HepG2 (cell line): ENCODE measurements around the gene CPNE2. TPM values are rescaled to one million over a fixed set of nuclear protein-coding genes. Genes with fewer than 3 reads are reported as not detected.

Experiments
- BHLHE40 ChIP-seq: IDR thresholded peaks from 2 replicates; pipeline ENCODE4 v1.6.1; 2011; ENCODE audit warnings: low read length, improper control_type of control experiment
- CENPT ChIP-seq: sonication (generic); formaldehyde crosslinking; IDR thresholded peaks from 2 replicates; pipeline ENCODE4 v1.8.0; 2022; ENCODE audit warnings: low read depth, mild to moderate bottlenecking, moderate library complexity, missing genetic modification reagents
- CREB3 ChIP-seq: sonication (generic); formaldehyde crosslinking; IDR thresholded peaks from 2 replicates; pipeline ENCODE4 v1.5.0; 2020; ENCODE audit warnings: missing genetic modification reagents
- GLMP ChIP-seq: sonication (generic); formaldehyde crosslinking; IDR thresholded peaks from 2 replicates; pipeline ENCODE4 v1.9.0; 2021; ENCODE audit warnings: missing genetic modification reagents, mild to moderate bottlenecking, borderline replicate concordance
- GZF1 ChIP-seq: sonication (generic); formaldehyde crosslinking; IDR thresholded peaks from 2 replicates; pipeline ENCODE4 v1.5.1; 2020; ENCODE audit warnings: mild to moderate bottlenecking, missing genetic modification reagents
- HNRNPLL ChIP-seq: fragments of 200-400 bp; formaldehyde crosslinking; IDR thresholded peaks from 2 replicates; pipeline ENCODE4 v1.6.1; 2017; ENCODE audit warnings: mild to moderate bottlenecking, low read depth, low read length; ENCODE audit not compliant: poor library complexity, severe bottlenecking
- KLF16 ChIP-seq, 2 experiments: sonication (generic) in 1 of 2; formaldehyde crosslinking in 1 of 2; IDR thresholded peaks; 2 replicates each; pipeline versions ENCODE4 v1.6.1 to v1.8.0; 2016 to 2023; ENCODE audit warnings: missing genetic modification reagents in 2 of 2, missing compliant biosample characterization in 1 of 2
- KLF6 ChIP-seq: IDR thresholded peaks from 2 replicates; pipeline ENCODE4 v1.8.0; 2016; ENCODE audit warnings: missing biosample characterization, missing genetic modification reagents
- NFRKB ChIP-seq: fragments of 450-650 bp; IDR thresholded peaks from 2 replicates; pipeline ENCODE4 v1.6.1; 2017
- REPIN1 ChIP-seq: sonication (generic); formaldehyde crosslinking; IDR thresholded peaks from 2 replicates; pipeline ENCODE4 v1.8.0; 2022; ENCODE audit warnings: missing genetic modification reagents, low read depth, mild to moderate bottlenecking, borderline replicate concordance
- SIN3A ChIP-seq: IDR thresholded peaks from 2 replicates; pipeline ENCODE4 v1.6.1; 2011; ENCODE audit warnings: low read depth, mild to moderate bottlenecking, control low read depth, low read length, borderline replicate concordance
- ZBTB7A ChIP-seq: sonication (generic); formaldehyde crosslinking; IDR thresholded peaks from 2 replicates; pipeline ENCODE4 v1.8.0; 2022; ENCODE audit warnings: mild to moderate bottlenecking, missing genetic modification reagents
- ZBTB7B ChIP-seq: sonication (generic); formaldehyde crosslinking; IDR thresholded peaks from 2 replicates; pipeline ENCODE4 v1.4.0; 2020; ENCODE audit warnings: missing genetic modification reagents
- ZNF124 ChIP-seq: sonication (generic); formaldehyde crosslinking; IDR thresholded peaks from 2 replicates; pipeline ENCODE4 v1.4.0; 2020; ENCODE audit warnings: missing genetic modification reagents
- ZNF362 ChIP-seq: sonication (generic); formaldehyde crosslinking; IDR thresholded peaks from 2 replicates; pipeline ENCODE4 v1.4.0; 2020; ENCODE audit warnings: missing genetic modification reagents, mild to moderate bottlenecking, borderline replicate concordance
- polyA plus RNA-seq, 8 experiments: library from polyadenylated mRNA; depleted of rRNA in 3 of 8; stranded (reverse) in 7 of 8; unstranded in 1 of 8; fragments of >200 nt; fragmentation: Illumina TruSeq in 4 of 8; extraction: Trizol in 4 of 8; gene quantifications; 2 replicates each; pipeline versions ENCODE4 v1.2.1 to v1.2.3, GENCODE V29; 2011 to 2016; ENCODE audit warnings: low read depth in 4 of 8, missing spikeins in 1 of 8, mixed read lengths in 1 of 8; ENCODE audit not compliant: insufficient read depth in 1 of 8
- total RNA-seq, 5 experiments: library from RNA; depleted of rRNA; stranded (reverse); fragments of >200 nt; fragmentation: Illumina TruSeq; extraction: Trizol; gene quantifications; 2 replicates each; pipeline ENCODE4 v1.2.3, GENCODE V29; 2016; ENCODE audit warnings: low read depth in 1 of 5
- TF ChIP-seq, protein P1 (sequence below): sonication (generic); formaldehyde crosslinking; IDR thresholded peaks from one replicate; pipeline ENCODE4 v1.5.1; 2020; ENCODE audit warnings: mild to moderate bottlenecking, missing genetic modification reagents; ENCODE audit errors: not compliant biosample characterization

CPNE2 gene
- total and polyA plus RNA-seq, 2 of the 13 experiments (the other 11 are each of a cell fraction or from before 2014, with no cell fraction given), result 10.6 to 23.3 TPM

DNA sequence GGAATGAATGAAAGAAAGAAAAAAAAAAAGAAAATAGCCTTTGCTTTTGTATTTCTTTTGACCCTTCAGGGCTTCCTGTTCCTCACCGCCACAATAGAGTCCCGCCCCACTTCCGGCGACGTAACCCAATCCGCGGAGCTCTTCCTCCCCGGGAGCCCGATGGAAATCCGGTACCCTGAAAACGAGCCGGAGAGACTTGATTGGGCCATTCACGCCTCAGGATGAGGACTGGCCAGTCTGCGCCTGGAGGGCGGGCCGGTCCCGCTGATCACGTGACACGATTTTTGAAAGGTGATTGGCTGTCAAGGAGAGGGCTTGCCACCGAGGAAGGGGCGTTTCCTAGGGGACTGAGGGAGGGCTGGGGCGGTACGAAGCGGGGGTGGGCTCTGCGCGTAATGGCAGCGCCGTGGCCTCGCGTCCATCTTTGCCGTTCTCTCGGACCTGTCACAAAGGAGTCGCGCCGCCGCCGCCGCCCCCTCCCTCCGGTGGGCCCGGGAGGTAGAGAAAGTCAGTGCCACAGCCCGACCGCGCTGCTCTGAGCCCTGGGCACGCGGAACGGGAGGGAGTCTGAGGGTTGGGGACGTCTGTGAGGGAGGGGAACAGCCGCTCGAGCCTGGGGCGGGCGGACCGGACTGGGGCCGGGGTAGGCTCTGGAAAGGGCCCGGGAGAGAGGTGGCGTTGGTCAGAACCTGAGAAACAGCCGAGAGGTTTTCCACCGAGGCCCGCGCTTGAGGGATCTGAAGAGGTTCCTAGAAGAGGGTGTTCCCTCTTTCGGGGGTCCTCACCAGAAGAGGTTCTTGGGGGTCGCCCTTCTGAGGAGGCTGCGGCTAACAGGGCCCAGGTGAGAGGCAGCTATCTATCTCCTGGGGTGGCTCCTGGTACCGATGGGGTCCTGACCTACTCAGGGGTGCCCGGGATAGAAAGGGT is 93.8 kb downstream of the CPNE2 start, which contains the start of the genes PSME3IP1 and RSPRY1 (continued):
- no peak for TF ChIP-seq GLMP (CRISPR knock-in tag)
- TF ChIP-seq CENPT, result no peak
- TF ChIP-seq GZF1 (CRISPR knock-in tag), result peak; percentile 57; the same call in 1 of the 2 replicates
- TF ChIP-seq, protein P1, sequence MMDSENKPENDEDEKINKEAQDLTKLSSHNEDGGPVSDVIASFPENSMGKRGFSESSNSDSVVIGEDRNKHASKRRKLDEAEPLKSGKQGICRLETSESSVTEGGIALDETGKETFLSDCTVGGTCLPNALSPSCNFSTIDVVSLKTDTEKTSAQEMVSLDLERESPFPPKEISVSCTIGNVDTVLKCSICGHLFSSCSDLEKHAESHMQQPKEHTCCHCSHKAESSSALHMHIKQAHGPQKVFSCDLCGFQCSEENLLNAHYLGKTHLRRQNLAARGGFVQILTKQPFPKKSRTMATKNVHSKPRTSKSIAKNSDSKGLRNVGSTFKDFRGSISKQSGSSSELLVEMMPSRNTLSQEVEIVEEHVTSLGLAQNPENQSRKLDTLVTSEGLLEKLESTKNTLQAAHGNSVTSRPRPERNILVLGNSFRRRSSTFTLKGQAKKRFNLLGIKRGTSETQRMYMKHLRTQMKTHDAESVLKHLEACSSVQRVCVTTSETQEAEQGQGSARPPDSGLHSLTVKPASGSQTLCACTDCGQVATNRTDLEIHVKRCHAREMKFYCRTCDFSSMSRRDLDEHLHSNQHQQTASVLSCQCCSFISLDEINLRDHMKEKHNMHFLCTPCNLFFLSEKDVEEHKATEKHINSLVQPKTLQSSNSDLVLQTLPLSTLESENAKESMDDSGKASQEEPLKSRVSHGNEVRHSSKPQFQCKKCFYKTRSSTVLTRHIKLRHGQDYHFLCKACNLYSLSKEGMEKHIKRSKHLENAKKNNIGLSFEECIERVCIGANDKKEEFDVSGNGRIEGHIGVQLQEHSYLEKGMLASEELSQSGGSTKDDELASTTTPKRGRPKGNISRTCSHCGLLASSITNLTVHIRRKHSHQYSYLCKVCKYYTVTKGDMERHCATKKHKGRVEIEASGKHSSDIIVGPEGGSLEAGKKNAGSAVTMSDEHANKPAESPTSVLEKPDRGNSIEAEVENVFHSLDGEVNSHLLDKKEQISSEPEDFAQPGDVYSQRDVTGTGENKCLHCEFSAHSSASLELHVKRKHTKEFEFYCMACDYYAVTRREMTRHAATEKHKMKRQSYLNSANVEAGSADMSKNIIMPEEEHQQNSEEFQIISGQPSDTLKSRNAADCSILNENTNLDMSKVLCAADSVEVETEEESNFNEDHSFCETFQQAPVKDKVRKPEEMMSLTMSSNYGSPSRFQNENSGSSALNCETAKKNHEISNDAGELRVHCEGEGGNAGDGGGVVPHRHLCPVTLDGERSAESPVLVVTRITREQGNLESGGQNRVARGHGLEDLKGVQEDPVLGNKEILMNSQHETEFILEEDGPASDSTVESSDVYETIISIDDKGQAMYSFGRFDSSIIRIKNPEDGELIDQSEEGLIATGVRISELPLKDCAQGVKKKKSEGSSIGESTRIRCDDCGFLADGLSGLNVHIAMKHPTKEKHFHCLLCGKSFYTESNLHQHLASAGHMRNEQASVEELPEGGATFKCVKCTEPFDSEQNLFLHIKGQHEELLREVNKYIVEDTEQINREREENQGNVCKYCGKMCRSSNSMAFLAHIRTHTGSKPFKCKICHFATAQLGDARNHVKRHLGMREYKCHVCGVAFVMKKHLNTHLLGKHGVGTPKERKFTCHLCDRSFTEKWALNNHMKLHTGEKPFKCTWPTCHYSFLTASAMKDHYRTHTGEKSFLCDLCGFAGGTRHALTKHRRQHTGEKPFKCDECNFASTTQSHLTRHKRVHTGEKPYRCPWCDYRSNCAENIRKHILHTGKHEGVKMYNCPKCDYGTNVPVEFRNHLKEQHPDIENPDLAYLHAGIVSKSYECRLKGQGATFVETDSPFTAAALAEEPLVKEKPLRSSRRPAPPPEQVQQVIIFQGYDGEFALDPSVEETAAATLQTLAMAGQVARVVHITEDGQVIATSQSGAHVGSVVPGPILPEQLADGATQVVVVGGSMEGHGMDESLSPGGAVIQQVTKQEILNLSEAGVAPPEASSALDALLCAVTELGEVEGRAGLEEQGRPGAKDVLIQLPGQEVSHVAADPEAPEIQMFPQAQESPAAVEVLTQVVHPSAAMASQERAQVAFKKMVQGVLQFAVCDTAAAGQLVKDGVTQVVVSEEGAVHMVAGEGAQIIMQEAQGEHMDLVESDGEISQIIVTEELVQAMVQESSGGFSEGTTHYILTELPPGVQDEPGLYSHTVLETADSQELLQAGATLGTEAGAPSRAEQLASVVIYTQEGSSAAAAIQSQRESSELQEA (CRISPR knock-in tag), result peak; percentile 58
- TF ChIP-seq ZBTB7A (CRISPR knock-in tag), result peak; percentile 50
- TF ChIP-seq SIN3A, result peak; percentile 60; the same call in 1 of the 2 replicates
- TF ChIP-seq CREB3 (CRISPR knock-in tag), result 0 out of 2 replicates have a peak, but pooled peaks have one; percentile 32
- TF ChIP-seq ZNF362, result peak; percentile 21; the same call in 1 of the 2 replicates
- no peak; the same call in none of the 2 replicates for TF ChIP-seq ZNF124 (CRISPR knock-in tag)
- peak; percentile 69 for TF ChIP-seq BHLHE40
- TF ChIP-seq KLF16 (CRISPR knock-in tag; IDR thresholded peaks at IDR 0.05), result peak in 1 of 2 experiments; percentile 70; a peak in 2 of 4 replicates
- peak; percentile 66; the same call in 1 of the 2 replicates for TF ChIP-seq REPIN1 (CRISPR knock-in tag)
- TF ChIP-seq KLF6 (CRISPR knock-in tag), result peak; percentile 75; the same call in 1 of the 2 replicates
- TF ChIP-seq NFRKB, result 0 out of 2 replicates have a peak, but pooled peaks have one; percentile 21
- TF ChIP-seq HNRNPLL, result peak; percentile 68
- peak; percentile 47; the same call in 1 of the 2 replicates for TF ChIP-seq ZBTB7B (CRISPR knock-in tag)
